Measurements from ENCODE around the gene SLC4A5.
"Not testable (repeated sequence)": the region's sequence is repeated elsewhere in the genome, so short reads cannot be mapped to it uniquely, and the experiment has no call there.

Gene SLC4A5

GRCh38 chr2:74357627-74358026 lies 14.4 kb upstream of the SLC4A5 start:
- in situ Hi-C loops (cut with HindIII; ENCODE audit: low sequenced_read_pairs) = no loop called here
- no peak for DNase-seq (ENCODE audit: low read depth)
- no peak for TF ChIP-seq CTCF (IDR thresholded peaks at IDR 0.05; ENCODE audit: low read depth, low read length, missing control alignments)

GRCh38 chr2:74349889-74350288 lies 6.7 kb upstream of the SLC4A5 start:
- no peak overlapping the region for H3K4me3 ChIP-seq (ENCODE audit: low read depth, low read length)
- in situ Hi-C loops (cut with HindIII; ENCODE audit: low sequenced_read_pairs) = no loop called here
- DNase-seq (ENCODE audit: low read depth) = no peak
- no peak for TF ChIP-seq CTCF (IDR thresholded peaks at IDR 0.05; ENCODE audit: low read depth, low read length, missing control alignments)

More at GRCh38 chr2:74357627-74358026, 14.4 kb upstream of the SLC4A5 start:
- no peak overlapping the region for H3K4me3 ChIP-seq (ENCODE audit: low read depth, low read length)

DNA sequence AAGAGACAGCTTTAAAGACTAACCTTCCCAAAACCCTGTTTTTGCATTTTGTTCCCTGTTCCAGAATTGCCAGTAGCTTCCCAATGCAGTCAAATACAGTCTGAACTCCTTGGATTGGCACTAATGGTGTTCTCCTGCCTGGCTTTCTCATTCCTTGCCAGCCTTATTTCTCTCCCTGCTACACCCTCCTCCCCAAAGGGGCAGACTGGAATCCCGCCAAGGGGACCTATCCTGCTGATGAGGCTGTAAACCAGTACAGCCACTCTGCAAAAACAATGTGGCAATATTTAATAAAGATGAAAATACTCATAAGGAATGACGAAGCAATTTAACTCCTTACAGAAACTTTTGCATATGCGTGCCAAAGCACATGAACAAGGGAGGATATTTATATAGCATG lies 4.5 kb upstream of the SLC4A5 start:
- DNase-seq (ENCODE audit: low read depth) = no peak

DNA sequence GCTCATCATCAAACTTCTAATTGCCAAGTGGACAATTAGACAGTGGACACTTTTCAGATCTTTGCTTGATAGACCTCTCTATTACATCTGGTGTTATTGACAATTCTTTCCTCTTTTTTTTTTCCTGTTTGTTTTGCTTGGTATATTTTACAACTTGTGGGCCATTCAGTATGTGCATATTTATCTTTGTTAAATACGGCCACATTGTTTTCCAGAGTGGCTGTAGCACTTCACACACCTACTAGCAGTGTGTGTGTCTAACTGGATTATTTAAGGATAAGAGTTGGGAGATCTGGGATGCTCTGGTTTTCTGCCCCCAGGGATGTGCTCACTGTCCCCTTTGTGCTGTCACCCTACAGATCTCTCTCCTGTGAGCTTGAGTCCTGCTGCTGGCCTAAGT lies 4.1 kb upstream of the SLC4A5 start:
- H3K4me3 ChIP-seq (ENCODE audit: low read depth, low read length) = no peak overlapping the region
- TF ChIP-seq CTCF (IDR thresholded peaks at IDR 0.05; ENCODE audit: low read depth, low read length, missing control alignments) = no peak
- in situ Hi-C loops (cut with HindIII; ENCODE audit: low sequenced_read_pairs) = no loop called here

More for the DNA sequence above, 4.5 kb upstream of the SLC4A5 start:
- in situ Hi-C loops (cut with HindIII; ENCODE audit: low sequenced_read_pairs) = no loop called here
- no peak overlapping the region for H3K4me3 ChIP-seq (ENCODE audit: low read depth, low read length)
- TF ChIP-seq CTCF (IDR thresholded peaks at IDR 0.05; ENCODE audit: low read depth, low read length, missing control alignments) = no peak

DNA sequence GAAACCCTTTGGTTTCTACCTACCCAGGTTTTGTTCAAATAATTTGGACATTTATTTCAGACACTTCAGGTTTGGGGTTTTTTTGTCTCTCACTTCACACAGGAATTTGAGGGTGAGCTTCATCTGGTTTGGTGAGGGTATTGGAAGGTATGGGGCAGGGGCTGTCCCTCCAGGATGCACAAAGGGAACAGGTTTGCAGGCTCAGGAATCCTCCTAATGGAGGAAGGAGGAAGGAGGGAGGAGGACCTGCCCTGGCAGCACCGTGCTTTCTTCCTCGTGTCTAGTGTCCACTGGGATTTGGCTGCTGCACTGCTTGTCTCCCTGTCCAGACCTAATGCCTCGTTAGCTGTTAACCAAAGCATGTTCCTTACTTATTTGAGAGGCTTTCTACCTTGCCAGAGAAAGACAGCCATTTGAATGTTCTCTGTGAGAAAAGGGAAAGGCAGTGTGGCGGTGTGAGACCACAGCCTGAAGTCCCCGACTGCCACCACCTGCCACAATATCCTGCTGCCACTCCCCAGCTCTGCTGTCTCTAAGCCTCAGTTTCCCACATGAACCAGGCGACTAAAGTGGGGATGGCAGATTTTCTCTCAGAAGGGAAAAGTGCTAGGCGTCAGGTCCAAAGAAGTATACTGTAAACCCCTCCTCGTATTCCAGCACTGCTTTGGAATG lies 2.2 kb upstream of the SLC4A5 start:
- DNase-seq (ENCODE audit: low read depth) = no peak
- in situ Hi-C loops (cut with HindIII; ENCODE audit: low sequenced_read_pairs) = no loop called here
- TF ChIP-seq CTCF (IDR thresholded peaks at IDR 0.05; ENCODE audit: low read depth, low read length, missing control alignments) = no peak
- no peak overlapping the region for H3K4me3 ChIP-seq (ENCODE audit: low read depth, low read length)

More for the DNA sequence above, 4.1 kb upstream of the SLC4A5 start:
- no peak for DNase-seq (ENCODE audit: low read depth)

GRCh38 chr2:74336227-74336626 lies 7.0 kb downstream of the SLC4A5 start:
- H3K4me3 ChIP-seq (ENCODE audit: low read depth, low read length) = not testable (repeated sequence)

DNA sequence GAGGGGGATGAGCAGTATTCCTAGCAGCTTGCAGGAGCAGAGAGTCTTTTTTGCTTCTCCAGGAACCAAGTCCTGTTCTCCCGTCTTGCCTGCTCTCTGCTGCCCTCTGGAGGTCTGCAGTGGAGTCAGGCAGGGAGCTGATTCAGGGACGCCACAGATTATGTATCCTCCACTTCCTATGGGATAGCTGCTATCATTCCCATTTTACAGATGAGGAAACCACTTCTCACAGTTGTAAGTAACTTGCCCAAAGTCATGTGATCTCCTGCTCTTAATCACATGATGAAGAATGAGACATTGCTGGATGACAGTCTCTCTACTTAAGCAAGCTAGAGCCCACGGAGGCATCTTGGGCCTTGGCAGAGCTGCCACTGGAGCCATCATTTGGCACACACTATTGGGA lies 8.3 kb downstream of the SLC4A5 start:
- in situ Hi-C loops (cut with HindIII; ENCODE audit: low sequenced_read_pairs) = no loop called here
- peak; percentile 41 for DNase-seq (ENCODE audit: low read depth)
- peak; percentile 98 for TF ChIP-seq CTCF (IDR thresholded peaks at IDR 0.05; ENCODE audit: low read depth, low read length, missing control alignments)
- H3K4me3 ChIP-seq (ENCODE audit: low read depth, low read length) = no peak overlapping the region

More at GRCh38 chr2:74336227-74336626, 7.0 kb downstream of the SLC4A5 start:
- DNase-seq (ENCODE audit: low read depth); in situ Hi-C loops (cut with HindIII; ENCODE audit: low sequenced_read_pairs): not testable (repeated sequence)
